GM18873 (cell line): ENCODE data around the gene DES.
"Not testable (repeated sequence)": the region's sequence is repeated elsewhere in the genome, so short reads cannot be mapped to it uniquely, and the experiment has no call there.

Source experiments
- ATAC-seq: cut with Tn5 transposase; IDR thresholded peaks from one replicate; pipeline ENCODE4 v1.9.1; 2021; ENCODE audit warnings: mild to moderate bottlenecking, moderate library complexity, moderate number of reproducible peaks; ENCODE audit not compliant: unreplicated experiment, low FRiP score

The DES gene

DNA sequence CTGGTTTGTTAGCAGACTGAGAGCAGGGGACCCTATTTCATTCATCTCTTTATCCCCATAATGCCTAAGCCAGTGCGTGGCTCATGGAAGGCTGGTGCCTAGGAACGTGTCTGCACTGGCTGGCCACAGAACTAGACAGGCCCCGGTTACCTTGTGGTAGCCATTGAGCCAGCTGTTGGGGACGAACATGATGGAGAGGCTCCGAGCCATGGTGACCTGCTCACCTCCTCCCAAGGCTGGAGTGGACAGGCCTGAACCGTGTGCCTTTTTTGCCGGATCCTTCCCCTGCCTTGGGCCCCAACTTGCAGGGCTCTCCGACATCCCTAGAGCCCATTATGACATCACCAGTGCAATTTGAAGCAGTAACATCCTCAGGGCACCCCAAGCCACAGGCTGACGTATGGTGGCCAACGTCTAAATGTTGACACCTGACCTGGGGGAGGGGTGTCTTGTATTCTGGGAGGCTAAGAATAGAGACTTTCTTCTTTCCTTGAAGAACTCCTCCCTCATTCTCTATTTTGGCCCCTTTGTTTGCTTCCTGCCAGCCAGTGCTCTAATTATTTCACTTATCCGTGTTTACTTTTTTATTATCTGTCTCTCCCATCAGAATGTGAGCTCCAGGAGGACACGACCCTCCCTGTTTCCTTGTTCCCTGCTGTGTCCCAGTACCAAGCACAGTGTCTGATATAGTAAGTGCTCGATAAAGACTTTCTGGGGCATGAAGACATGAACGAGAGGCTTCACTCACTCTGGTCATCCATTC, 18.3 kb upstream of the DES start:
- no peak for ATAC-seq

- ATAC-seq, result no peak
Measured at GRCh38 chr2:219400562-219400961, 17.6 kb upstream of the DES start.

DNA sequence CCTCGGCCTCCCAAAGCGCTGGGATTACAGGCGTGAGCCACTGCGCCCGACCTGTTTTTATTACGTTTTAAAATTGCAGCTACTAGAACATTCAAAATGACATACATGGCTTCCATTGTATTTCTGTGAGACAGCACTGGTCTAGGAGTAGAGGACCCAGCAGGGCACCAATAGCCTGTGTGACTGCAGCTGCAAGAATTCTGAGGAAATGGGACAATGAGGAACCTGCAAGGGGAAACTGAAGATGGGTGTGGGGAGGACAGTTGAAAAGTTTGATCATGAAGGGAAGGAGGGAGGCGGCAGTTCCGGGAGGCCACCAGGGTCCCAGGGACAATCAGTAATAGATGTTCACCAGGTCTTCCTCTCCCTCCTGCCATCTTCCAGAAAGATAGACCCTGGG, 16.6 kb upstream of the DES start:
- ATAC-seq, result no peak

GRCh38 chr2:219402665-219403515, 15.3 kb upstream of the DES start:
- no peak for ATAC-seq

GRCh38 chr2:219403861-219404260, 14.3 kb upstream of the DES start:
- ATAC-seq, result no peak

DNA sequence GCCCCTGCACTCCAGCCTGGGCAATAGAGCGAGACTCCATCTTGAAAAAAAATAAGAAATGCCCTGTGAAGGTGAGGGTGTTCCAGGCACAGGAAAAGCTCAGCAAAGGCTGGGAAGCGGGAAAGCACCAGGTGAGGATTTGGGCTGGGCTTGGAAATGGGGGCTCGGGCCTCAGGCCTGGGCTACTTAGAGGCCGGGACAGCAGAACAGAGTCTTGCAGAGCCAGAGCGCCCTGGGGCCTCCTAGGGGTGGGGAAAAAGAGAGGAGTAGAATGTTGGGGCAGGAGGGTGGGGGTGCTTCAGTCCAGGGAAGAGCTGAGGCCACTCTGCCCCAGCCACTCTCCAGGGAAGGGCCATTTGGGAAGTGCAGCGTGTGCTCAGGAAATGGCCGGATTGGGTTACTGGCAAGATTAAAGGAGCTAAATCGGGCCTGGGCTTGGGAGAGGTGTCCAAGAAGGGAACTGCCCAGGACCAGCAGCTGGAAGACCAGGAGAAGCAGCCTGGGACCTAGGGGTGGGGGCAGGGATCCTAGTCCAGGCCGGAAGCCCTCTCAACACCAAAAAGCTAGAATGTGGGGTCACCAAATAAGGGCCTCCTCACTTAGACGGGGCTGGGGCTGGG, 13.8 kb upstream of the DES start:
- ATAC-seq, result no peak

GRCh38 chr2:219404954-219405353, 13.2 kb upstream of the DES start:
- ATAC-seq, result no peak

DNA sequence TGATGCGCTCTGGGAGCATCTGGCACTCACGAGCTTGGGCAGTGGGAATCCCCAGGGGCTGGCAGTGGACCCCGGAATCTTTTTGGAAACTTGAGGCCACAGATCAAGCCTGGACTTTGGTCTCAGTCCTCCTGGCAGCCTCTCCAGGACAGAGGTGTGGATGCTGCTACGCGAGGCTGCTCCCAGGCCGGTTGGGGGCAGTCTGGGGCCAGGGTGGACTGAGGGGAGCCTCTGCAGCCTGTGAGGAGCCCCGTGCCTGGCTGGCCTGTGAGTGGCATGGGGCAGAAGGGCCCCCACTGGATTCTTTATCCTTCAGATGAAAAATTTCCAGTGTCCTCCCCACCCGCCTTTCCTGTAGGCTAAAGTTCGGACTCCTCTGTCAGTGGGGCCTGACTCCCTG, 12.7 kb upstream of the DES start:
- no peak for ATAC-seq

DNA sequence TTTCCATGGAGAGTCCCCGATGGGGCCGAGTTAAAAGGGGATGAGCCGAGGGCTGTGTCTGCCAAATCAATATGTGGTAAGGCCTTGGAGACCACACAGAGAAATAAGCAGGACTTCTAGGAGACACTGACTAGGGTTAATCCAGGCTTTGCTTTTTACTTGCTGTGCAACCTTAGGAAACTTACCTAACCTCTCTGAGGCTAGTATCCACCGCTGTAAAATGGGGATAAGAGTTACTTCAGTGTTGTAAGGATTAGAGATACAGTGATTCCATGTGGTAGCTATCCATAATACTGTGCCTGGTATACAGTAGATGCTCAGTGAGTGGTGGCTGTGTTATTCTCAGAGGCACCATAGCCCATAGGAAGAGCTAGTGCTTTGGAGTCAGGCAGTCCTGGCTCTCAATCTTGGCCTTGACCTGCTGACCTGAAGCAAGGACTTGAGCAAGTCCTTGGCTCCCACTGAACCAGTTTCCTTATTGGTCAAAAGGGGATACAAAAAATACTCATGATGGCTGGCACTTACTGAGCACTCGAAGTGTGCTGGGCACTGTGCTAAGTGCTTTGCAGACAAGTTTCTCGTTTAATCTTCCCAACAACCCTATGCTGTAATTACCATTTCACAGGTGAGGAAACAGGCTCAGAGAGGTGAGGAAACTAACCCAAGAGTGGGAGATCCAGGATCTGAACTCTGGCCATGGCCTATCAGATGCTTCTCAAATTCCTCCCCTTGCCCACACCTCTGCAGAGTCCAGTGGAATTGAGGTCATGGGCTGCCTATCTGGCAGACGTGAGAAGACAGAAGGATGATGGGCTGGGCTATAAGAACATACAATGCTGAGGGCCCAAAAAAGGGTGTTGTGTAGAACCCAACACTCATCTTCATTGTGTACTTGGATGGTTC, 12.0 kb upstream of the DES start:
- no peak for ATAC-seq

DNA sequence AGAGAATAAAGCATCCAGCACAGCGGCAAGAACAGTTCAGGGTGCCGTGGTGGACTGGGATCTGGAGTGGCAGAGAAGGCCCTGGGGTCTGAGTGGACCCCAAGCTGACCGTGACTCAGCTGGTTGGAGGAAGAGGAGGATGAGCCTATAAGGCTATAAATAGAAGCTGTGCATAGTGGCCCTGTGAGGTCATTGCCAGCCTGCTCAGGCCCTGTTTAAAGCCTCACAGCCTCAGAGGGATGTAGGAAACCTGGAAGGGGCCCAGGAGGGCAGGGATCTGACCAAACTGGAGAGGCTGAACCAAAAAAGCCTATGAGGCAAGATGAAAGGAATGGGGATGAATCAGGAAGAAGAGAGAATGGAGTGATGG, 11.3 kb upstream of the DES start:
- no peak for ATAC-seq

- not testable (repeated sequence) for ATAC-seq
Measured at GRCh38 chr2:219407343-219407742, 10.8 kb upstream of the DES start.

DNA sequence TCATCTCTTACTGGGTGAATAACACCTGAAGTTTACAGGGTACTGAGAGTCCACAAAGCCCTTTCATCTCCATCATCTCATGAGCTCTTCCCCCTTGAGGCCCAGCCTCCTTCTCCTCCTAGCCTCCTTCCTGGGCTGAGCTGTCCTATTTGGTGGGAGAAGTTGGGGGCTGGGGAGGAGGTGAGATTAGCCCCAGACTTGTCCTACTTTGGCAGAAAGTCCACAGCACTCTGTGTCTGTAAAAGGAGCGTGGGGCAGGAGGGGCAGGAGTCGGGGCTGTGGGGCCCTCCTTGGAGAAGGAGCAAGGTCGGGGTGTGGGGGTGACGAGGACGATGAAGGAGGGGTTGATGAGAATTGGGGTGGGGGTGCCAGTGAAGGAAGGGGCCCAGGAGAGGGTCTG, 10.0 kb upstream of the DES start:
- ATAC-seq, result no peak

DNA sequence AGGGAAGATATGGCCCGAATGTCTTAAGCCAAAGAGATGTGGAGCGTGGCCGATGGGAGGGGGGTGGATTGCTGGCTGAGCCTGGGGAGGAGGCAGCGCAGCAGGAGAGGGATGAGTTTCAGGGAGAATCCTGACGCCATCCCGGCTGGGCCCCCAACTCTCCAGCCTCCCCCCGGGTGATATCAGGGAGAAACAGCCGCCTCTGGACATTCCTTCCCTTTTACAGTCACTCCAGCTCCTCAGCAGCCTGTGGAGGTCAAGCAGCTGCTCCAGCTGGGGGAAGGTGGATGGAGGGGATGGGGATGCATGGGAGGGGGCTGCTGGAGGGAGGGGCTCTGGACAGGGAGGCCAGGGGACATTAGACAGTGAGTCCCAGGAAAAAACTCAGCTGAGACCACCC, 9.5 kb upstream of the DES start:
- no peak for ATAC-seq

DNA sequence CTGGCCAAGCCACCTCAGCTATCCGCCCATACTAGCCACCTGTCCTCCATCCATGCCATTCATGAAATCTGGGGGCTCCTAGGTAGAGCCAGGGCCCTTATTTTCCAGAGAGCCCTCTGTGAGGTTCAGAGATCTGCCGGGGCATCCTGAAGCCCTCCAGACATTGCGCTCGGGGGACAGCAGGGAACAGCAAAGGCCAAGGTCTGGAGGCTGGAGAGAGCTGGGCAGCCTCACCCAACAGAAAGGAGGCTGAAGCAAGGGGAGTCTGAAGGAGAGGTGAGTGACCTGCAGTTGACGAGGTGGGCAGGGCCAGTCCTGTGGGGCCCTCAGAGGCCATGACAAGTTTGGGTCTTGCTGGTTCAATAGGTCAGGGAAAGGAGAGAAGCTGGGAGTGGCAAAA, 8.6 kb upstream of the DES start:
- no peak for ATAC-seq

DNA sequence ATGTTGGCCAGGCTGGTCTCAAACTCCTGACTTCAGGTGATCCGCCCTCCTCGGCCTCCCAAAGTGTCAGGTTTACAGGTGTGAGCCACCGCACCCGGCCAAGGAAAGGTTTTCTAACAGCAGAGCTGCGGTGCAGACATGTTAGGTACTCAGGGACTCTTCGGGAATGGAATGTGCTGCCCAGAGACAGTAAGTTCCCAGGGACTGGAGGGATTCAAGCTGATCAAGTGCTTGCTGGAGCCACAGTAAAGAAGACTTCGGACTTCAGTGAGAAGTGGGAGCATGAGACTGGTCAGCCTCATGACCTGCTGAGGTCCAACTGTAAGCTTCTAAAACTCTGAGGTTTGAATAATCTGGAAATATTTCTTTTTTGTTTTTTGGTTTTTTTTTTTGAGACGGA, 7.8 kb upstream of the DES start:
- no peak for ATAC-seq

DNA sequence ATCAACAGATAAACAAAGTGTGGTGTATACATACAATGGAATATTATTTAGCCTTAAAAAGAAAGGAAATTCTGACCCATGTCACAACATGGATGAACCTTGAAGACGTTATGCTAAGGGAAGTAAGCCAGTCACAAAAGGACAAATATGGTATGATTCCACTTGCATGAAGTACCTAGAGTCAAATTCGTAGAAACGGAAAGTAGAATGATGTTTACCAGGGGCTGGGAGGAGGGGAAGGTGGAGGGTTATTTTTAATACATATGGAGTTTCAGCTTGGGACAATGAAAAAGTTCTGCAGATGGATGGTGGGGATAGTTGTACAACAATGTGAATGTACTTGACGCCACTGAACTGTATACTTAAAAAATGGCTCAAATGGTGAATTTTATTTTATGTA, 3.3 kb upstream of the DES start:
- no peak for ATAC-seq

GRCh38 chr2:219415580-219416234, 2.5 kb upstream of the DES start:
- ATAC-seq, result no peak

DNA sequence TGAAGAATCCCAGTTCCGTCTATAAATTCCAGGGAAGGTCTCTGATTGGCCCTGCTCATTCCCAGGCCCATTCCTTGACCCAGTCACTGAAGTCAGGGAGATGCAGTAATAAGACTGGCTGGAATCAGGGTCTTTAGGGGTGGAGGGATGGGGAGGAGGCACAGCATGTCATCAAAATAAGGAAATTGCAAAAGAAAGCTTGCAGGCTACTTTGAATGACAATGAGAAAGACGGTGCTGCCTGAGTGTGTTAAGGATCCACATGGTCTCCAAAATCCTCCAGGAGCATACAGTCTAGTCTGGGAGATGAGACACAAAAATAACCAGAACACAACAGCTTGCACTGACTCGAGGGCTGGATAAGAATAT, 2.0 kb upstream of the DES start:
- ATAC-seq, result no peak

DNA sequence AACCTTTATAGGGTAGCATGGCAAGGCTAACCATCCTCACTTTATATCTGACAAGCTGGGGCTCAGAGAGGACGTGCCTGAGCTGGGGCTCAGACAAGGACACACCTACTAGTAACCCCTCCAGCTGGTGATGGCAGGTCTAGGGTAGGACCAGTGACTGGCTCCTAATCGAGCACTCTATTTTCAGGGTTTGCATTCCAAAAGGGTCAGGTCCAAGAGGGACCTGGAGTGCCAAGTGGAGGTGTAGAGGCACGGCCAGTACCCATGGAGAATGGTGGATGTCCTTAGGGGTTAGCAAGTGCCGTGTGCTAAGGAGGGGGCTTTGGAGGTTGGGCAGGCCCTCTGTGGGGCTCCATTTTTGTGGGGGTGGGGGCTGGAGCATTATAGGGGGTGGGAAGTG, 1.2 kb upstream of the DES start:
- ATAC-seq, result no peak

DNA sequence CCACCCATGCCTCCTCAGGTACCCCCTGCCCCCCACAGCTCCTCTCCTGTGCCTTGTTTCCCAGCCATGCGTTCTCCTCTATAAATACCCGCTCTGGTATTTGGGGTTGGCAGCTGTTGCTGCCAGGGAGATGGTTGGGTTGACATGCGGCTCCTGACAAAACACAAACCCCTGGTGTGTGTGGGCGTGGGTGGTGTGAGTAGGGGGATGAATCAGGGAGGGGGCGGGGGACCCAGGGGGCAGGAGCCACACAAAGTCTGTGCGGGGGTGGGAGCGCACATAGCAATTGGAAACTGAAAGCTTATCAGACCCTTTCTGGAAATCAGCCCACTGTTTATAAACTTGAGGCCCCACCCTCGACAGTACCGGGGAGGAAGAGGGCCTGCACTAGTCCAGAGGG, 803 bp upstream of the DES start:
- ATAC-seq, result no peak
